HUDEP-2 (cell line): ENCODE data around the gene ATP5PD.

Experiments
- DNase-seq, 76 experiments: peaks; one replicate each; lab custom pipeline; 2025; ENCODE audit not compliant: unreplicated experiment in 76 of 76; lab: John Stamatoyannopoulos, UW

The ATP5PD gene

DNA sequence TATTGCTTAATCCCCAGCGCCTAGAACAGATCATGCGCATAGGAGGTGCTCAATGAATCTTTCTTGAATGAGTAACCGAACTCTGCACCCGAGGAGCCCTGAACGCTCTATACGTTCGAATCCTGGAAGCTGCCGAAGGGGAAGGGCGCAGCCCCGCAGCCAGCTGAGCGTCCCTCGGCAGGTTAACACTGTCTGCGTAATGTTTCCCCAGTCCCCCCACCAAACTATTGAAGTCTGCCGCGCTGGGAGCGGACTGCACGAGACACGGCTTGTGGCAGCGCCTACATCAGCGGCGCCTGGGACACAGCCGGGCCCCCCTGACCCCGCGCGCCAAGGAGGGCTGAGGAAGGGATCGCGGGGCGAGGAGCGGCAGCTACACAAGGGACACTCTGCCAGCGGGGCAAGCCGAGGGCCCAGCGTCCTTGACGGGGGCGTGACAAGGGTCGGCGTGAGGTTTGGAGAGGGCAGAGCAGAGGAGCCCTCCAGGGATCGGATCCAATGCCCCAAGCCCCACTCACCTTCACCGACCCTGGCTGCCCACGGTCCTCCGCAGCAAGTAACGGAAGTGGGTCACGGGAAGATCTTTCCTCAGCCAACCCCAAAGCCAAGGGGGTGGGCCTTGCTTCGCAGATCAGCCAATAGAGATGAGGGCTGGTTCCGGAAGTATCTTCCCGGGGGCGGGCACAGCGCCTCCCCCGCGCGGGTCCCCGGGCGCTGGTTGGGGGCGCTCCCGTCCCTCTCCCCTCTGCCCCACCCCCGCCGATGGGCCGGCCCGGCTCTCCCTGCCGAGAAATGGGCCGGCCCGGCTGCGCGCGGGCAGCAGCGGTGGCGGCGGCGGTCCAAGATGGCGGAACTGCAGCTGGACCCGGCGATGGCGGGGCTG, at the start of gene ATP5PD, which contains the start of gene KCTD2:
ATP5PD (minus strand) TSS at position 563 of the 883 bp plus-strand sequence. CDS start 4,319 bp downstream, outside the sequence.
KCTD2 (plus strand) TSS at position 819 of the 883 bp plus-strand sequence; CDS start at position 845, 26 bp downstream.
- peak; percentile 40 to 98 (median 93) for DNase-seq

- DNase-seq: peak in 75 of 76 experiments; percentile 26 to 93 (median 83)
Observed at GRCh38 chr17:75096082-75096625, 49.4 kb upstream of the ATP5PD start.

DNA sequence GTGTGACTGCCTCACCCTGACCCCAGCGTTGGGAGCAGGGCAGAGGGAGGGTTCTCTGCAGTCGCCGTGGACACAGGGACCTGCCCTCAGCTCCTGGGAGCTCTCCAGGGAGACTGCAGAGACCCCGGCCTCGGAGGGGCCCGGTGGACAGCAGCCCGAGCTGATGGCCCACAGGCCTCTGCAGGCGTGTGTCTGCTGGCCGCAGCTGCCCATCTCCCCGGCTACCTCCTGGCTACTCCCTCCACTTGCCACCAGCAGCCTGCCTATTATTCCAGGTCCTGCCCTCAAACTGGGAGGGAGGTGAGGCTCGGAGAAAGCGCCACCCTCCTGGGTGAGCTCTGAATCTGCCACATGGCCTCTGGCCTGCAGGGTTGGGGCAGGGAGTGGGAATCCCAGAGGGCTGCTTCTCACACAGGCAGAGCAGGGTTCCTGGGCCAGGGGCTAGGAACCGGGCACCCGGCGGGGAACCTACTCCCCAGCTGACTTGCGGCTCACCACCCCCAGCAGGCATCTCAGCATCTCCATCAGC, 48.2 kb upstream of the ATP5PD start:
- no peak for DNase-seq

DNA sequence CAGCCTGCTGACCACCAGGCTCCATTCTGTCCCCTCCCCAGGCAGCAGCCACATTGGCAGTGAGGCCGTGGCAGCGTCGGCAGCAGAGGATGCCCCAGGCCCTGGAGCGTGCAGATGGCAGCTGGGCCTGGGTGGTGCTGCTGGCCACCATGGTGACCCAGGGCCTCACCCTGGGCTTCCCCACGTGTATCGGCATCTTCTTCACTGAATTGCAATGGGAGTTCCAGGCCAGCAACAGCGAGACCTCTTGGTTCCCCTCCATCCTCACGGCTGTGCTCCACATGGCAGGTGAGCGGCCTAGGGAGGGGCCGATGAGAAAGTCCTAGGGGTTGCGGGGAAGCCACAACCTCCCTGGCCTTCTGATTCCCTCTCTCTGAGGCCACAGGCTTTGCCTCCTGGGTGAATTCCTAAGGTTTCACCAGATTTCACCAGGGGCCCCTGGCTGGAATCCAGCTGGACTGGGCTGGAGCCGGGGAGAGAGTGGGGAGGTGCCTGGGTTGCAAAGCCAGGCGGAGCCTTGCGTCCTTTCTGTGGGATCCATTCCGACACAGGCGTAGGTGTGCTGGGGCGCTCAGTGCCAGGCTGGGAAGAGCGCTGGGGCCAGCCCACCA, 46.9 kb upstream of the ATP5PD start:
- no peak for DNase-seq

- peak in 40 of 76 experiments; percentile 13 to 64 (median 32) for DNase-seq
Observed at GRCh38 chr17:75091855-75092327, 45.1 kb upstream of the ATP5PD start.

- peak in 51 of 76 experiments; percentile 9 to 66 (median 40) for DNase-seq
Observed at GRCh38 chr17:75090871-75091854, 44.4 kb upstream of the ATP5PD start.

DNA sequence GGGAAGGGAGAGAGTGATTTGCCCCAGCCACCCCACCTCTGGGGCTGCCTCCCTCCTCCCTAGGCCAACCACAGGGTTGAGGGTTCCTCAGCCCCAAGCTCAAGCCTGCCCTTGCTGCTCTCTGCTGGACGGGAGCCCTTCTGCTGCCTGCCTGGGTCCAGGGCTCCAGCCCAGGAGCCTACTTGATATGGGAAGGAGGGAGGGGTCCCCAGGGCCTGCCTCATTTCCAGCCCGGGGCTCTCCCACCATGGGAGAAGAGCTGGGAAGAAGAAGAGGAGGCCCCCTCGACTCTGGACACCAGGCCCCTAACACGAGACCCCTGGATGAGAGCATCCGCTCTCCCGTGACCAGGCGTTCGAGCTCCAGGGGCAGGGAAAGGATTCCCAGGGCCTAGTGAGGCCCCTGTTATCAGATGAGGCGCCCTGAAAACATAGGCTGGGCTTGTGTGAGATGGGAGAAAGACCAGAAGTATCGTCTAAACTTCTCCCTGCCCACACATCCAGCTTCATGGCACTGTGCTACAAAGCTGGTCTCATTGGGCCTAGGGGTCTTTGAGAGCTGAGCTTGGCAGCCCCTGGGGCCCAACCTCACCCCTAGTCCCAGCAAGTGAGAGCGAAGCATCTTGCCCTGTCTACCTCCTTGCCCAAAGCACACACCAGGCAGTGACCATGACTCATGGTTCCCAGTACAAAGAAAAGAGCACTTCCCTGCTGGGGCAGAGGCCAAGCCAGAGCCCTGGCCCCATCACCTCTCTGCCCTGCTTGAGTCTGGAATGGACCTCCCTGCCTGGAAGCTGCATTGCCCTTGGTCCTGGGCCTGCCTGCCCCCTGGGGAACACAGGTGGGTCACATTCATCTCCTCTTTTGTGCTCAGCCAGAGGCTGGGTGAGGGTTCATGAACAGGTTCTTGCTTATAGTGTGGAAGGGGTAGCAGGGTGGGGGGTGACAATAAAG, 42.0 kb upstream of the ATP5PD start:
- peak in 5 of 76 experiments; percentile 7 to 33 (median 20) for DNase-seq

- DNase-seq: peak in 5 of 76 experiments; percentile 18 to 50 (median 30)
Observed at GRCh38 chr17:75087558-75088453, 41.0 kb upstream of the ATP5PD start, which contains the start of gene SLC16A5. Gene SLC16A5, plus strand, starts transcription at chr17:75087954. Its CDS starts 5,683 bp downstream, at chr17:75093637.

- no peak for DNase-seq
Observed at GRCh38 chr17:75087182-75087557, 40.4 kb upstream of the ATP5PD start.

DNA sequence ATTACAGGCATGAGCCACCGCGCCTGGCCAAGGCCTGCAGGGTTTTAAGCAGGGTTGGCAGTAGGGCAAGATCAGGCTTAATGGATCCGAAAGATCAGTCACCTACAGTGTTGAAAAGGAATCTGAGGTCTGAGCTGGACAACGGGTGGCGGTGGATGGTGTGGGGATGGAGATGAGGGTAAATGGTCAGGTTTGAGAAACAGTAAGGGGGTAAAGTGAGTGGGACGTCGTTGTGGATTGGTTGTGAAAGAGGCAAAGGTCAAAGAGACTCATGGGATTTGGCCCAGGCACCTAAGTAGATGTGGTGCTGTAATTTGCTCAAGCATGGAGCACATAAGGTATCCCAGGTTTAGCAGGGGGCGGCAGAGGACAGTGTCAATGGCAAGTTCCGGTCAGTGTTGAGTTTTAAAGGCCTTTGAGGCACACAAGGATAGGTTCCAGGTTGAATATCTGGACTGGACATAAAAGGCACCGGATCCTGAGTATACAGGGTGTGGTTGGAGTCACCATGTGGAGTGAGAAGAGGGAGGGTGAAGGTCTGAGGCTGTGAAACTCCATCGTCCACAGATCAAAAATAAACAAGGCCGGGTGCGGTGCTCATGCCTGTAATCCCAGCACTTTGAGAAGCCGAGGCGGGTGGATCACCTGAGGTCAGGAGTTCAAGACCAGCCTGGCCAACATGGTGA, 39.9 kb upstream of the ATP5PD start:
- no peak for DNase-seq

DNA sequence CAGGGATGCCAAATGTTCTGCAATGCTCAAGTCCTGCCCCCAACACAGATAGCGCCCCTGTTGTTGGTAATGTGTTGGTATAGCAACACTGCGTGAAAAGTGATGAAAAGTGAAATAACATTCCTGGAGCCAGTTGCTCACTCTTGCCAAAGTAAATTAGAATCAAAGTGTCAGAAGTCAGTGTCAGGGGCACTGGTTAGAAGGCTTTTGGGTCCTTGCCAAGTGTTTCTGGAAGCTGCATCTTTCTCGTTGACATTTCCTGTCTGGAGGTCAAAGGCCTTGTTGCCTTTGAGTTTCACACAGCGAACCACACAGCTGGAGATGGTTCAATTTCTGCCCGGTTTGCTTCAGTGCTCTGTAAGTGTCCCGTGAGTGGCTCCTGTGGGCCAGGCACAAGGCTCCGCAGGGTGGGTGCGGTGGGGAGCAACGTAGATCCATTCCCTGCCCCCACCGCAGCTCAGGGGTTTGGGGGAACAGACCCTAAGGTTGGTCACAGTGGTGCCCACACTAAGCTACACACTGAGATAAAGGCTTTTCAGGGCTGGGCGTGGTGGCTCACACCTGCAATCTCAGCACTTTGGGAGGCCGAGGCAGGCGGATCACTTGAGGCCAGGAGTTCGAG, 37.4 kb upstream of the ATP5PD start:
- no peak for DNase-seq

- DNase-seq: no peak
Observed at GRCh38 chr17:75082683-75083082, 35.9 kb upstream of the ATP5PD start.

DNA sequence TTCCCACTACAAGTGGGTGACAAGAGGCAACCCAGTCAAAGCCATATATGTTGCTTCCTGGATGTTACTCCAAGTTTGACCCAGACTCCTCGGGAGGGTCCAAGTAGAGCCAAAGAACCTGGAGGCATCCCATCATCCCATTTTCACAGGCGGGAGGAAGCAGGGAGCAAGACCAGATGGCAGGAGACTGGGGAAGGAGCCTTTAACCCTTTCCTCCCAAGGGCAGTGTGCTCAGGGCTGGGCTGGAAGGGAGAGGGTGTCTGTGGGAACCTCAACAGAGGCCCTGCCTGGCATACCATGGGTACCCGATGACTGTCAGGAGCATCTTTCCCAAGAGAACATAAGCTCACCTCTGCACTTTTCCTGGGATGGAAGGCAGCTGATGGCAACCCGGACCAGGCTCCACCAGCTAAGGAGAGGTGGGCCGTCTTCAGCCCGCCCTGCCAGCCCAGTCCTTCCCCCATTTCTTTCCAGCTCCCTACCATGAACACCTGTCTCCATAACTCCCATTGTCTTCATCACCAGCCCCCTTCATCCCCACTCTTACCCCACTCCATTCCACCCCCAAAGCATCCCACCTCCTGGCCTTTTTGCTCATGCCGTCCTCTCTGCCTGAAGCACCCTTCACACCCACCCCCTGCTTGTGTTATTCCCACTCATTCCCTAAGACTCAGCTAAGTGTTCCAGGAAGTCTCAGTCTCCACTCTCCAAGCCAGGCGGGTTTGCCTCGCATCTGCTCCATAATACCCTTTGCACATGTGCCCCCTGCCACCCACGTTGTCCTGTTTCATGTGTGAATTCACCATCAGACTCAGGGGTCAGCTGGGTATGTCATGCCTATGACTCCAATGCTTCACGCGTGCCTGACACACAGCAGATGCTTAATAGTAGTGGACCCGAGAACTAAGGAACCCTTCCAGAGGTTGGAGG, 35.1 kb upstream of the ATP5PD start:
- DNase-seq: no peak

GRCh38 chr17:75079023-75079373, 32.2 kb upstream of the ATP5PD start:
- no peak for DNase-seq

DNA sequence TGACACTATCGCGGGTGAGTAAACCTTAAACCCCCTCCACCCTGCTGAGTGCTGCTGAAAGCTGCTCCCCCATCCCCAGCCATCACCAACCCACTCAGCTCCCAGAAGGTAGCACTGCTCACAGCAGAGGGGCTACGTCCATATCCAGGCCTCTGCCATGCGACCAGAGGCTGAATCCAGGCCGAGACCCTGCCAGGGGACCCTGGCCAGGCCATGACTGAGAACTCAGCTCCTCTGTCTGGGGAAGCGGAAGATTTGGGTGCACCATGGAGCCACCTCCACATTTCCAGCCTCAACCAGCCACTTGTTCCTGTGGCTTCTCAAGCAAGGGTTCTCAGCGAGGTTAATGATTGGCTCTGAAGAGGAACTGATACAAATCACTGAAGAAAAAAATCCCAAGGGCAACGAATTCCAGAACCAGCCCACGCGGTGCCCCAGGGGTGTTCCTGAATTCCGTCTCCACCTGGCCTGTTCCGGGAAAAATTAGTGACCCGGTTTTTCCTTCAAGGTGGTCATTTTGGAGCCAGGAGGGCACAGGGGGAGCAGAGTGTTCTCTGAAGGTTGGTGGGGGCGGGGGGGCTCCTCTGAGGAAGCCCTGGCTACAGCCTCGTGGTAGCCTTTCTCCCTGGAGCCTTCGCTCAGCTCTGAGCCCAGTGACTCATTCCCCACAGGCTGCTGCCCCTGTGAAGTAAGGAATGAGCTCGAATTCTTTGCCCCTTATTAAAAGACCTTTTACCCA, 31.7 kb upstream of the ATP5PD start:
- DNase-seq: no peak
